SK-N-SH (cell line): Measurements from ENCODE around the gene TRDMT1.

Experiments
- MXI1 ChIP-seq: IDR thresholded peaks from 2 replicates; pipeline ENCODE4 v1.6.1; 2012; ENCODE audit warnings: mild to moderate bottlenecking, low read depth, low read length, improper control_type of control experiment
- POLR2AphosphoS5 ChIP-seq: IDR thresholded peaks from 2 replicates; pipeline ENCODE4 v1.6.1; 2012; ENCODE audit warnings: low read depth, low read length
- TF ChIP-seq, protein P1 (sequence below): fragments of 200-600 bp; sonication (generic); IDR thresholded peaks from 2 replicates; pipeline ENCODE4 v1.6.1; 2017; ENCODE audit warnings: antibody characterized with exemption, mild to moderate bottlenecking, moderate library complexity

DNA sequence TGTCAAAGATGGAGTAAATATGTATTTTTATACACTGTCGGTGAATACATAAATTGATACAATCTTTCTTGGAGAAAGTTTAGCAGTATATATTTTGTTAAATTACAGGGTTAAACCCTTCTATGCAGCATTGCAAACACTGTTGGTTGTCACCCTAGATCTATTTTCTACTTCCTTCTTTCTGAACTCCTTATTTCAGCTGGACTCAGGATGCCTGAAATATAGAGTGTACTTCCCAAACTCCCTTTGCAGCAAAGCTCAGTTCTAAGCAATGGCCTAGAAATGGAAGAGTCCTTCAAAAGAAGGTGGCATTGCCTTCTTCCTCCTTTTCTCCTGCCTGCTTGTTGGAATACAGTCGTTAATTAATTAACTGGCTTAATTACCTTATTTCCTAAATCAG lies 92.4 kb downstream of the TRDMT1 start:
- TF ChIP-seq, protein P1, sequence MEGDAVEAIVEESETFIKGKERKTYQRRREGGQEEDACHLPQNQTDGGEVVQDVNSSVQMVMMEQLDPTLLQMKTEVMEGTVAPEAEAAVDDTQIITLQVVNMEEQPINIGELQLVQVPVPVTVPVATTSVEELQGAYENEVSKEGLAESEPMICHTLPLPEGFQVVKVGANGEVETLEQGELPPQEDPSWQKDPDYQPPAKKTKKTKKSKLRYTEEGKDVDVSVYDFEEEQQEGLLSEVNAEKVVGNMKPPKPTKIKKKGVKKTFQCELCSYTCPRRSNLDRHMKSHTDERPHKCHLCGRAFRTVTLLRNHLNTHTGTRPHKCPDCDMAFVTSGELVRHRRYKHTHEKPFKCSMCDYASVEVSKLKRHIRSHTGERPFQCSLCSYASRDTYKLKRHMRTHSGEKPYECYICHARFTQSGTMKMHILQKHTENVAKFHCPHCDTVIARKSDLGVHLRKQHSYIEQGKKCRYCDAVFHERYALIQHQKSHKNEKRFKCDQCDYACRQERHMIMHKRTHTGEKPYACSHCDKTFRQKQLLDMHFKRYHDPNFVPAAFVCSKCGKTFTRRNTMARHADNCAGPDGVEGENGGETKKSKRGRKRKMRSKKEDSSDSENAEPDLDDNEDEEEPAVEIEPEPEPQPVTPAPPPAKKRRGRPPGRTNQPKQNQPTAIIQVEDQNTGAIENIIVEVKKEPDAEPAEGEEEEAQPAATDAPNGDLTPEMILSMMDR, result no peak
- TF ChIP-seq POLR2AphosphoS5 (no peak), MXI1 (no peak)
